GM23248 (cell line): ENCODE data around the gene RASSF8. TPM values are rescaled to one million over a fixed set of nuclear protein-coding genes. Genes with fewer than 3 reads are reported as not detected.

Source experiments
- DNase-seq: peaks from one replicate; pipeline ENCODE4 v3.0.0-alpha.2; 2015
- H2AFZ ChIP-seq: fragments of 200-600 bp; sonication (generic); 2 replicates; pipeline ENCODE4 v1.6.1; 2016; ENCODE audit warnings: antibody characterized with exemption
- H3F3A ChIP-seq: fragments of 200-600 bp; sonication (generic); 2 replicates; pipeline ENCODE4 v1.6.1; 2016; ENCODE audit warnings: mild to moderate bottlenecking, antibody characterized with exemption, mixed run types; ENCODE audit not compliant: insufficient read depth
- H3K27ac ChIP-seq: fragments of 200-600 bp; sonication (generic); 2 replicates; pipeline ENCODE4 v1.5.1; 2016; ENCODE audit warnings: mild to moderate bottlenecking
- H3K27me3 ChIP-seq: fragments of 200-600 bp; sonication (generic); replicated peaks from 2 replicates; pipeline ENCODE4 v1.6.1; 2016; ENCODE audit warnings: mild to moderate bottlenecking; ENCODE audit not compliant: insufficient read depth
- H3K36me3 ChIP-seq: fragments of 200-600 bp; sonication (generic); 2 replicates; pipeline ENCODE4 v1.6.1; 2016; ENCODE audit warnings: low read depth, mild to moderate bottlenecking
- H3K4me1 ChIP-seq: fragments of 200-600 bp; sonication (generic); 2 replicates; pipeline ENCODE4 v1.6.1; 2016; ENCODE audit warnings: mild to moderate bottlenecking; ENCODE audit not compliant: insufficient read depth
- H3K4me2 ChIP-seq: fragments of 200-600 bp; sonication (generic); one replicate; pipeline ENCODE4 v1.6.1; 2016; ENCODE audit warnings: mild to moderate bottlenecking; ENCODE audit not compliant: unreplicated experiment
- H3K4me3 ChIP-seq: fragments of 200-600 bp; sonication (generic); 2 replicates; pipeline ENCODE4 v1.5.1; 2016; ENCODE audit warnings: mild to moderate bottlenecking
- H3K79me2 ChIP-seq: fragments of 200-600 bp; sonication (generic); 2 replicates; pipeline ENCODE4 v1.6.1; 2016; ENCODE audit warnings: mild to moderate bottlenecking; ENCODE audit not compliant: insufficient read depth
- H3K9ac ChIP-seq: fragments of 200-600 bp; sonication (generic); 2 replicates; pipeline ENCODE4 v1.6.1; 2016; ENCODE audit warnings: mild to moderate bottlenecking
- H3K9me2 ChIP-seq: fragments of 200-600 bp; sonication (generic); 2 replicates; pipeline ENCODE4 v1.6.1; 2016; ENCODE audit warnings: mixed run types, mild to moderate bottlenecking, moderate library complexity; ENCODE audit not compliant: insufficient read depth
- H3K9me3 ChIP-seq: fragments of 200-600 bp; sonication (generic); one replicate; pipeline ENCODE4 v1.6.1; 2017; ENCODE audit warnings: low read depth
- H4K20me1 ChIP-seq: fragments of 200-600 bp; sonication (generic); 2 replicates; pipeline ENCODE4 v1.6.0; 2016; ENCODE audit not compliant: insufficient read depth
- EZH2 ChIP-seq: fragments of 200-600 bp; sonication (generic); IDR thresholded peaks from 2 replicates; pipeline ENCODE4 v1.6.1; 2018; ENCODE audit warnings: antibody characterized with exemption, mild to moderate bottlenecking; ENCODE audit not compliant: insufficient read depth, poor library complexity, severe bottlenecking
- EZH2phosphoT487 ChIP-seq: fragments of 200-600 bp; sonication (generic); IDR thresholded peaks from 2 replicates; pipeline ENCODE4 v1.6.1; 2018; ENCODE audit warnings: antibody characterized with exemption, moderate library complexity, mild to moderate bottlenecking, low read depth; ENCODE audit not compliant: insufficient read depth
- WGBS, 2 experiments: methylation state at CpG; one replicate each; pipeline ENCODE4 v1.1.6; 2015 to 2017; ENCODE audit warnings: low lambda C conversion rate in 2 of 2, low coverage in 1 of 2; ENCODE audit errors: missing lambda C conversion rate in 2 of 2; 5-methylcytosine and 5-hydroxymethylcytosine counted together
- in situ Hi-C: fragments of 300-500 bp; cut with MboI; formaldehyde crosslinking; loops from 2 replicates; pipeline ENCODE4 v1.15.0; 2020
- polyA plus RNA-seq: library from polyadenylated mRNA; unstranded; fragments of >200 nt; fragmentation: Nextera tagmentation; extraction: Ambion mirVana; gene quantifications from 2 replicates; pipeline ENCODE4 v1.2.1, GENCODE V29; 2016
- total RNA-seq: library from RNA; depleted of rRNA; stranded (reverse); fragments of >200 nt; shearing (Covaris generic); gene quantifications from 2 replicates; pipeline ENCODE4 v1.2.3, GENCODE V29; 2014

RASSF8 gene
- total and polyA plus RNA-seq, 2 experiments from 2014 or later = 11.2 to 80.1 TPM

GRCh38 chr12:26121323-26122060 lies 163.0 kb downstream of the RASSF8 start:
- Histone ChIP-seq H3F3A (peaks cover 16% of the 10 kb centered on the region), H3K4me2 (peak overlapping the region; percentile 76), H3K79me2 (no peaks in the 10 kb centered on the region), H3K36me3 (no peaks in the 10 kb centered on the region), H3K27ac (no peak overlapping the region; the same call in 1 of the 2 replicates), H3K27me3 (no peaks in the 10 kb centered on the region), H3K4me3 (peak overlapping the region; percentile 74), H3K9me2 (no peaks in the 10 kb centered on the region), H4K20me1 (no peaks in the 10 kb centered on the region), H2AFZ (peak overlapping the region; percentile 86), H3K4me1 (peaks cover 8% of the 10 kb centered on the region), H3K9ac (peak overlapping the region; percentile 84), H3K9me3 (no peaks in the 10 kb centered on the region)
- TF ChIP-seq EZH2 (no peak), EZH2phosphoT487 (no peak)
- no peak for DNase-seq
- in situ Hi-C loops = no loop called here
- WGBS, 2 experiments = 49 to 51% methylated on average over 15 of the region's 15 CpGs

DNA sequence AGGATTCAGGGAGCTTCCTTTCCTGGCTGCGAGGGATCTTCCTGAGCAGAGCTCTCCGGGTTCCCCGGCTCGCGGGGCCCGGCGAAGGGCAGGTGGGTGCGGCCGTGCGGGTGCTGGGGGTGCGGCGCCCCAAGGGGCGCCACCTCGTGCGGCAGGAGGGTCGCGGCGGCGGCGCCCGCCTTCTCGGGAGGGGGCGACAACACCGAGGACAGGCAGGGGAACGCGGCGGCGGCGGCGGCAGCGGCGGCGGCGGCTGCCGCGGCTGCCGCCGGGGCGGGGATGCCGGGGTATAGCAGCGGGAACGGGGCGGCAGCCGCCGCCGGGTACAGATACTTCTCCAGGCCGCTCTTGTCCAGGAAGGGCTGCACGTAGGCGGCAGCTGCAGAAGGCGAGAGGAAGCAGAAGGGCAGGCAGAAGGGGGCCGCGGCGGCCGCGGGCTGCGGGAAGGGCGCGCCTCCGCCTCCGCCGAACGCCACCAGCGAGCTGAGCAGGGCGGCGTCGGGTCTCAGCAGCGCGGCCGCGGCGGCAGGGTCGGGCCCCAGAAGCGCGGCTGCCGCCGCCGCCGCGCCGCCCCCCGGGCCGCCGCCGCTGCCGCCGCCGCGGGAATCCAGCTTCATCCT lies 163.7 kb downstream of the RASSF8 start:
- H3K36me3 ChIP-seq = no peaks in the 10 kb centered on the region
- H3K27me3 ChIP-seq = no peaks in the 10 kb centered on the region
- TF ChIP-seq EZH2 = no peak
- no peak for TF ChIP-seq EZH2phosphoT487
- H3K4me1 ChIP-seq = peaks cover 13% of the 10 kb centered on the region
- H3K4me3 ChIP-seq = peak overlapping the region; percentile 74
- peak overlapping the region; percentile 76 for H3K4me2 ChIP-seq
- no peaks in the 10 kb centered on the region for H3K79me2 ChIP-seq
- 1 to 2% methylated on average over 39 to 42 of the region's 88 CpGs for WGBS, 2 experiments
- H3K27ac ChIP-seq = peak overlapping the region; percentile 84
- peak overlapping the region; percentile 86 for H2AFZ ChIP-seq
- in situ Hi-C loops = no loop called here
- peak overlapping the region; percentile 84 for H3K9ac ChIP-seq
- H3K9me2 ChIP-seq = no peaks in the 10 kb centered on the region
- H4K20me1 ChIP-seq = no peaks in the 10 kb centered on the region
- peak; percentile 46 for DNase-seq
- no peaks in the 10 kb centered on the region for H3K9me3 ChIP-seq
- H3F3A ChIP-seq = peaks cover 17% of the 10 kb centered on the region

DNA sequence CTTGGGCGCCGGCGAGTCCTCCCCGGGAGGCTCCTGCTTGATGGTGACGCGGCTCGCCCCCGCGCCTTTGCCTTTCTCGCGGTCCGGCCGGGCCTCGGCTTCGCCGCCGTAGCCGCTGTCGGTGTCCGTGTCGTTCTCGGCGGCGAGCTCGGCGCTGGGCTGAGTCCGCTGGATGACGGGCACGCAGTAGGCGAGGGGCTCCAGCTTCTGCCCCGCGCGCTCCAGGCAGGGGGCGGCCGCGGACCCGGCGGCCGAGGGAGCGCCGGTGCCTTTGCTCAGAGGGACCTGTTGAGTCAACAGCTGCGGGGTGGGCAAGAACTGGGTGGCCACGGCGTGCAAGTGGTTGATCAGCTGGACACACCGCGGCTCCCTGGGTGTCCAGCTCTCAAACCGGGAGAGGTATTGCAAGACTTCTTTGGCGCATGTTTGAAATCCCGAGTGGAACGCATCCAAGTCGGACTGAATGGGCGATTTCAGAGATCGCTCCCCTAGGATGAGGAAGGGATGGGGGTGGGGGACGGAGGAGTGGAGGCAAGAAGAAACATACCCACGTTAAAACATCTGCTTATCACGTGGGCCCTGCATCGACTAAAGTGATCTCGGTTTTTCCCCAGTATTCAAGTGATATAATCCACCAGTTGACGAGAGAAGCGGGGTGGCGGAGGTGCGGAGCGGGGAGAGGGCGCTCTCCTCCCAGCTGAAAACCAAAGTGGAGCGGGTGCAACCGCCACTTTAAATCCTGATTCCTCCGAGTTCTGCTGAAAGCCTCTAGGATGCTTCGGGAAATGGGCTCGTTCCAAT lies 164.4 kb downstream of the RASSF8 start:
- Histone ChIP-seq H3K4me1 (peaks cover 19% of the 10 kb centered on the region), H3K9ac (peak overlapping the region; percentile 84), H3K27ac (peak overlapping the region; percentile 84), H3F3A (peaks cover 23% of the 10 kb centered on the region), H3K4me2 (peak overlapping the region; percentile 86), H4K20me1 (no peaks in the 10 kb centered on the region), H3K36me3 (no peaks in the 10 kb centered on the region), H3K27me3 (no peaks in the 10 kb centered on the region), H3K9me2 (no peaks in the 10 kb centered on the region), H2AFZ (peak overlapping the region; percentile 79), H3K9me3 (no peaks in the 10 kb centered on the region), H3K4me3 (peak overlapping the region; percentile 74), H3K79me2 (no peaks in the 10 kb centered on the region)
- TF ChIP-seq EZH2phosphoT487 (no peak), EZH2 (no peak)
- in situ Hi-C loops = no loop called here
- WGBS, 2 experiments = 1% methylated on average over 45 to 56 of the region's 69 CpGs
- peak; percentile 87 for DNase-seq

- Histone ChIP-seq H3K9me2 (no peaks in the 10 kb centered on the region), H4K20me1 (no peaks in the 10 kb centered on the region), H2AFZ (peak overlapping the region; percentile 79), H3K4me1 (peaks cover 25% of the 10 kb centered on the region), H3K27me3 (no peaks in the 10 kb centered on the region), H3K79me2 (no peaks in the 10 kb centered on the region), H3K36me3 (no peaks in the 10 kb centered on the region), H3K4me2 (peak overlapping the region; percentile 86), H3K27ac (peak overlapping the region; percentile 84), H3K9ac (peak overlapping the region; percentile 84), H3K9me3 (no peaks in the 10 kb centered on the region), H3F3A (peaks cover 30% of the 10 kb centered on the region), H3K4me3 (peak overlapping the region; percentile 74)
- in situ Hi-C loops = no loop called here
- DNase-seq = no peak
- WGBS, 2 experiments = 5 to 6% methylated on average over 8 of the region's 8 CpGs
- peak; percentile 12 for TF ChIP-seq EZH2
- no peak for TF ChIP-seq EZH2phosphoT487
Measured at GRCh38 chr12:26123482-26123980, 165.0 kb downstream of the RASSF8 start.
